ENCODE data around the gene ABCC5. TPM values are rescaled to one million over a fixed set of nuclear protein-coding genes. Genes with fewer than 3 reads are reported as not detected.

The ABCC5 gene
- total RNA-seq, 2 experiments from 2014 or later = 25.1 to 25.6 TPM

- ATAC-seq (ENCODE audit: low read depth) (no peak), DNase-seq (no peak)
- Mint-ChIP-seq H3K4me3 (no peak overlapping the region), H3K36me3 (peaks cover 3% of the 10 kb centered on the region), H3K9me3 (no peaks in the 10 kb centered on the region), H3K27ac (no peak overlapping the region), H3K27me3 (no peaks in the 10 kb centered on the region), H3K4me1 (no peaks in the 10 kb centered on the region)
- POLR2A ChIA-PET = no interaction called here
Measured at GRCh38 chr3:183944775-183945174, 72.9 kb downstream of the ABCC5 start.

GRCh38 chr3:183943739-183944138, 73.9 kb downstream of the ABCC5 start:
- Mint-ChIP-seq H3K27me3 (no peaks in the 10 kb centered on the region), H3K36me3 (peaks cover 3% of the 10 kb centered on the region), H3K4me1 (no peaks in the 10 kb centered on the region), H3K9me3 (no peaks in the 10 kb centered on the region), H3K4me3 (no peak overlapping the region), H3K27ac (no peak overlapping the region)
- DNase-seq (no peak), ATAC-seq (ENCODE audit: low read depth) (no peak)
- POLR2A ChIA-PET = no interaction called here

GRCh38 chr3:183941216-183941615, 76.5 kb downstream of the ABCC5 start:
- H3K36me3 Mint-ChIP-seq = peaks cover 3% of the 10 kb centered on the region
- no peak overlapping the region for H3K4me3 Mint-ChIP-seq

GRCh38 chr3:183937601-183938286, 79.9 kb downstream of the ABCC5 start:
- ATAC-seq (ENCODE audit: low read depth) (no peak), DNase-seq (no peak)
- Mint-ChIP-seq H3K27ac (no peak overlapping the region), H3K4me3 (no peak overlapping the region), H3K9me3 (no peaks in the 10 kb centered on the region), H3K4me1 (no peaks in the 10 kb centered on the region), H3K36me3 (peaks cover 1% of the 10 kb centered on the region), H3K27me3 (no peaks in the 10 kb centered on the region)
- POLR2A ChIA-PET = no interaction called here

More at GRCh38 chr3:183941216-183941615, 76.5 kb downstream of the ABCC5 start:
- H3K27ac Mint-ChIP-seq = peak overlapping the region; percentile 28
- no peaks in the 10 kb centered on the region for H3K4me1 Mint-ChIP-seq
- no peaks in the 10 kb centered on the region for H3K27me3 Mint-ChIP-seq
- no peak for ATAC-seq (ENCODE audit: low read depth)
- DNase-seq = no peak
- no peaks in the 10 kb centered on the region for H3K9me3 Mint-ChIP-seq
- POLR2A ChIA-PET = no interaction called here

GRCh38 chr3:183933160-183933559, 84.5 kb downstream of the ABCC5 start:
- Mint-ChIP-seq H3K36me3 (peaks cover 1% of the 10 kb centered on the region), H3K9me3 (no peaks in the 10 kb centered on the region), H3K27ac (no peak overlapping the region), H3K4me3 (no peak overlapping the region), H3K27me3 (no peaks in the 10 kb centered on the region), H3K4me1 (no peaks in the 10 kb centered on the region)
- ATAC-seq (ENCODE audit: low read depth) (no peak), DNase-seq (no peak)
- POLR2A ChIA-PET = no interaction called here

- Mint-ChIP-seq H3K27me3 (no peaks in the 10 kb centered on the region), H3K27ac (no peak overlapping the region), H3K4me3 (no peak overlapping the region), H3K9me3 (no peaks in the 10 kb centered on the region), H3K36me3 (peaks cover 1% of the 10 kb centered on the region), H3K4me1 (no peaks in the 10 kb centered on the region)
- ATAC-seq (ENCODE audit: low read depth) (no peak), DNase-seq (no peak)
- POLR2A ChIA-PET = no interaction called here
Measured at GRCh38 chr3:183931881-183932280, 85.8 kb downstream of the ABCC5 start.

GRCh38 chr3:183930086-183930485, 87.6 kb downstream of the ABCC5 start:
- ATAC-seq (ENCODE audit: low read depth) (no peak), DNase-seq (no peak)
- POLR2A ChIA-PET = no interaction called here
- H3K4me3 Mint-ChIP-seq = no peak overlapping the region
- no peaks in the 10 kb centered on the region for H3K4me1 Mint-ChIP-seq
- no peaks in the 10 kb centered on the region for H3K9me3 Mint-ChIP-seq
- H3K27me3 Mint-ChIP-seq = no peaks in the 10 kb centered on the region
- H3K27ac Mint-ChIP-seq = no peak overlapping the region
- peaks cover 1% of the 10 kb centered on the region for H3K36me3 Mint-ChIP-seq

GRCh38 chr3:183927059-183927458, 90.6 kb downstream of the ABCC5 start:
- DNase-seq = no peak
- no peak overlapping the region for H3K27ac Mint-ChIP-seq
- no peaks in the 10 kb centered on the region for H3K9me3 Mint-ChIP-seq
- H3K27me3 Mint-ChIP-seq = no peaks in the 10 kb centered on the region
- H3K4me3 Mint-ChIP-seq = no peak overlapping the region
- peaks cover 2% of the 10 kb centered on the region for H3K36me3 Mint-ChIP-seq
- POLR2A ChIA-PET = no interaction called here
- H3K4me1 Mint-ChIP-seq = no peaks in the 10 kb centered on the region
- ATAC-seq (ENCODE audit: low read depth) = no peak

- Mint-ChIP-seq H3K27ac (no peak overlapping the region), H3K4me3 (no peak overlapping the region), H3K36me3 (peaks cover 2% of the 10 kb centered on the region), H3K27me3 (no peaks in the 10 kb centered on the region), H3K9me3 (no peaks in the 10 kb centered on the region), H3K4me1 (no peaks in the 10 kb centered on the region)
- DNase-seq (no peak), ATAC-seq (ENCODE audit: low read depth) (no peak)
- POLR2A ChIA-PET = no interaction called here
Measured at GRCh38 chr3:183924956-183925355, 92.7 kb downstream of the ABCC5 start.

GRCh38 chr3:183924543-183924942, 93.1 kb downstream of the ABCC5 start:
- Mint-ChIP-seq H3K9me3 (no peaks in the 10 kb centered on the region), H3K27me3 (no peaks in the 10 kb centered on the region), H3K27ac (no peak overlapping the region), H3K4me3 (no peak overlapping the region), H3K4me1 (no peaks in the 10 kb centered on the region), H3K36me3 (peaks cover 2% of the 10 kb centered on the region)
- no peak for ATAC-seq (ENCODE audit: low read depth)
- POLR2A ChIA-PET = no interaction called here
- DNase-seq = no peak

- DNase-seq (no peak), ATAC-seq (ENCODE audit: low read depth) (no peak)
- Mint-ChIP-seq H3K4me1 (no peaks in the 10 kb centered on the region), H3K27ac (no peak overlapping the region), H3K4me3 (no peak overlapping the region), H3K27me3 (no peaks in the 10 kb centered on the region), H3K9me3 (no peaks in the 10 kb centered on the region), H3K36me3 (peaks cover 2% of the 10 kb centered on the region)
- POLR2A ChIA-PET = no interaction called here
Measured at GRCh38 chr3:183922421-183922820, 95.3 kb downstream of the ABCC5 start.

- Mint-ChIP-seq H3K27ac (no peak overlapping the region), H3K4me3 (no peak overlapping the region), H3K36me3 (peaks cover 2% of the 10 kb centered on the region), H3K9me3 (no peaks in the 10 kb centered on the region), H3K4me1 (no peaks in the 10 kb centered on the region), H3K27me3 (no peaks in the 10 kb centered on the region)
- POLR2A ChIA-PET = no interaction called here
- DNase-seq (no peak), ATAC-seq (ENCODE audit: low read depth) (no peak)
Measured at GRCh38 chr3:183921096-183921495, 96.6 kb downstream of the ABCC5 start.

- Mint-ChIP-seq H3K36me3 (peaks cover 2% of the 10 kb centered on the region), H3K27ac (no peak overlapping the region), H3K27me3 (no peaks in the 10 kb centered on the region), H3K9me3 (no peaks in the 10 kb centered on the region), H3K4me1 (no peaks in the 10 kb centered on the region), H3K4me3 (no peak overlapping the region)
- ATAC-seq (ENCODE audit: low read depth) (no peak), DNase-seq (no peak)
- POLR2A ChIA-PET = no interaction called here
Measured at GRCh38 chr3:183920416-183920815, 97.3 kb downstream of the ABCC5 start.

GRCh38 chr3:183918178-183918577, 99.5 kb downstream of the ABCC5 start:
- no peaks in the 10 kb centered on the region for H3K36me3 Mint-ChIP-seq
- H3K9me3 Mint-ChIP-seq = no peaks in the 10 kb centered on the region
- POLR2A ChIA-PET = no interaction called here
- no peak for DNase-seq
- no peaks in the 10 kb centered on the region for H3K4me1 Mint-ChIP-seq
- ATAC-seq (ENCODE audit: low read depth) = no peak
- no peak overlapping the region for H3K4me3 Mint-ChIP-seq
- no peak overlapping the region for H3K27ac Mint-ChIP-seq
- no peaks in the 10 kb centered on the region for H3K27me3 Mint-ChIP-seq

GRCh38 chr3:183917776-183918175, 99.9 kb downstream of the ABCC5 start:
- POLR2A ChIA-PET = no interaction called here
- no peaks in the 10 kb centered on the region for H3K9me3 Mint-ChIP-seq
- H3K27ac Mint-ChIP-seq = no peak overlapping the region
- no peak overlapping the region for H3K4me3 Mint-ChIP-seq
- no peaks in the 10 kb centered on the region for H3K36me3 Mint-ChIP-seq
- ATAC-seq (ENCODE audit: low read depth) (no peak), DNase-seq (no peak)
- H3K4me1 Mint-ChIP-seq = no peaks in the 10 kb centered on the region
- no peaks in the 10 kb centered on the region for H3K27me3 Mint-ChIP-seq
